Neural progenitor cell (in vitro differentiated cells): ENCODE measurements around the gene C3orf70.

Experiments
- CTCF ChIP-seq: fragments of 200-600 bp; sonication (generic); IDR thresholded peaks from 2 replicates; pipeline ENCODE4 v1.5.1; 2017; ENCODE audit warnings: antibody characterized with exemption, mild to moderate bottlenecking
- EZH2 ChIP-seq: fragments of 200-600 bp; sonication (generic); IDR thresholded peaks from 2 replicates; pipeline ENCODE4 v1.6.1; 2017; ENCODE audit warnings: antibody characterized with exemption, mild to moderate bottlenecking, moderate library complexity
- EZH2phosphoT487 ChIP-seq: fragments of 200-600 bp; sonication (generic); IDR thresholded peaks from 2 replicates; pipeline ENCODE4 v1.6.1; 2017; ENCODE audit warnings: antibody characterized with exemption

GRCh38 chr3:185090811-185091210 lies 62.0 kb downstream of the C3orf70 start:
- TF ChIP-seq CTCF (no peak), EZH2 (no peak), EZH2phosphoT487 (no peak)
